Measurements from ENCODE around the gene ACADVL. TPM values are rescaled to one million over a fixed set of nuclear protein-coding genes. Genes with fewer than 3 reads are reported as not detected.

The ACADVL gene
- total RNA-seq, 1 donor from 2014 or later: 354 TPM

GRCh38 chr17:7258731-7259554 is 39.2 kb downstream of the ACADVL start:
- H3K9me3 ChIP-seq (ENCODE audit: insufficient read depth, low read depth, low read length): no peaks in the 10 kb centered on the region
- H3K4me1 ChIP-seq (ENCODE audit: insufficient read depth, low read length): peaks cover 12% of the 10 kb centered on the region
- H3K27me3 ChIP-seq (ENCODE audit: insufficient read depth, low read length): peaks cover 14% of the 10 kb centered on the region
- H2AFZ ChIP-seq (ENCODE audit: low read depth, low read length): no peak overlapping the region
- Mint-ChIP-seq H3K4me3 (ENCODE audit: unreplicated experiment) (no peak overlapping the region), H3K27me3 (ENCODE audit: low read depth, unreplicated experiment) (peaks cover 14% of the 10 kb centered on the region), H3K9me3 (ENCODE audit: unreplicated experiment) (no peaks in the 10 kb centered on the region), H3K36me3 (ENCODE audit: low read depth, unreplicated experiment) (peaks cover 15% of the 10 kb centered on the region), H3K27ac (ENCODE audit: unreplicated experiment) (no peak overlapping the region), H3K4me1 (ENCODE audit: low read depth, unreplicated experiment) (peaks cover 2% of the 10 kb centered on the region)
- H3K4me3 ChIP-seq (ENCODE audit: insufficient read depth, low read depth, low read length): no peak overlapping the region
- no peak overlapping the region for H3K27ac ChIP-seq (ENCODE audit: low read depth, low read length)
- peaks cover 11% of the 10 kb centered on the region for H3K36me3 ChIP-seq (ENCODE audit: insufficient read depth, low read length)
- H3K9ac ChIP-seq (ENCODE audit: low read length): no peak overlapping the region
- DNase-seq (ENCODE audit: low read depth) (no peak), FAIRE-seq (no peak)
- H4K20me1 ChIP-seq (ENCODE audit: insufficient read depth, low read length): no peaks in the 10 kb centered on the region
- TF ChIP-seq CTCF (IDR thresholded peaks at IDR 0.05; ENCODE audit: insufficient read depth, low read depth, low read length) (no peak), EZH2 (IDR thresholded peaks at IDR 0.05; ENCODE audit: insufficient read depth, low read length) (no peak)
- H3K79me2 ChIP-seq (ENCODE audit: insufficient read depth, low read length): peaks cover 3% of the 10 kb centered on the region
- no peak overlapping the region for H3K4me2 ChIP-seq (ENCODE audit: low read length)

DNA sequence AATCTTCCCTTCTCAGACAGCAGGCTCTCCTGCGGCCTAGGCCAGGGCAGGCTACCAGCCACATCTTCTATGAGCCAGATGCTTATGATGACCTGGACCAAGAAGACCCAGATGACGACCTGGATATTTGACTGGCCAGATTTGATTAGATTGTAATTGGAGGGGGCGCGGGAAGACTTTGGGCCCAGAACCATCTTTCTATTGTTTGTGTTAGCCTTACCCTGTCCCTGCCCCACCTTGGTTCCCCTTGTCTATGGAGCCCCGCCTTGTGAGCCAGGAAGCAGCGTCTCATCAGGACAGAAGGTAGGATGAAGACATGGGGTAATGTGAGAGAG is 39.8 kb downstream of the ACADVL start:
- Histone ChIP-seq H3K27me3 (ENCODE audit: insufficient read depth, low read length) (peaks cover 14% of the 10 kb centered on the region), H3K4me1 (ENCODE audit: insufficient read depth, low read length) (peaks cover 12% of the 10 kb centered on the region), H4K20me1 (ENCODE audit: insufficient read depth, low read length) (no peaks in the 10 kb centered on the region), H3K4me3 (ENCODE audit: insufficient read depth, low read depth, low read length) (no peak overlapping the region), H3K79me2 (ENCODE audit: insufficient read depth, low read length) (no peaks in the 10 kb centered on the region), H3K4me2 (ENCODE audit: low read length) (no peak overlapping the region), H2AFZ (ENCODE audit: low read depth, low read length) (no peak overlapping the region), H3K9me3 (ENCODE audit: insufficient read depth, low read depth, low read length) (no peaks in the 10 kb centered on the region), H3K27ac (ENCODE audit: low read depth, low read length) (no peak overlapping the region), H3K36me3 (ENCODE audit: insufficient read depth, low read length) (peaks cover 5% of the 10 kb centered on the region), H3K9ac (ENCODE audit: low read length) (no peak overlapping the region)
- Mint-ChIP-seq H3K27me3 (ENCODE audit: low read depth, unreplicated experiment) (peaks cover 14% of the 10 kb centered on the region), H3K9me3 (ENCODE audit: unreplicated experiment) (no peaks in the 10 kb centered on the region), H3K27ac (ENCODE audit: unreplicated experiment) (no peak overlapping the region), H3K36me3 (ENCODE audit: low read depth, unreplicated experiment) (peaks cover 15% of the 10 kb centered on the region), H3K4me3 (ENCODE audit: unreplicated experiment) (no peak overlapping the region), H3K4me1 (ENCODE audit: low read depth, unreplicated experiment) (no peaks in the 10 kb centered on the region)
- no peak for DNase-seq (ENCODE audit: low read depth)
- TF ChIP-seq CTCF (IDR thresholded peaks at IDR 0.05; ENCODE audit: insufficient read depth, low read depth, low read length) (no peak), EZH2 (IDR thresholded peaks at IDR 0.05; ENCODE audit: insufficient read depth, low read length) (no peak)
- no peak for FAIRE-seq

DNA sequence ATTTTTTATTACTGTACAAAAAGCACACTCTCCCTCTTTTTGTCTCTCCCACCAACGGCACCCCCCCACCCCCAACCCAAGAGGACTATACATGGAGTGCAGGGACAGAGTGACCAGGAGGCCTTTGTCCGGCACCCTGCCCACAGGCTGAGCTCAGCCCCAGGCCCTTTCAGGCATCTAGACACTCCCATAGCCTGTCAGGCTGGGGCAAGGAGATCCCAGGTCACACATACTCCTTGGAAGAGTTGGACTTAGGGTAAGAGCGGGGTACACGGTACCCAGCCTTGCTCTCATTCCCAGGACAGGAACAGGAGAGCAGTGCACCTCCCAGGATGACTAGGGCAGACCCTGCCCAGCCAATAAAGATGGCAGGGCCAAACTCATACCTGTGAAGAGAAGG is 40.4 kb downstream of the ACADVL start:
- Histone ChIP-seq H3K9ac (ENCODE audit: low read length) (no peak overlapping the region), H2AFZ (ENCODE audit: low read depth, low read length) (no peak overlapping the region), H3K4me3 (ENCODE audit: insufficient read depth, low read depth, low read length) (no peak overlapping the region), H3K9me3 (ENCODE audit: insufficient read depth, low read depth, low read length) (no peaks in the 10 kb centered on the region), H3K4me1 (ENCODE audit: insufficient read depth, low read length) (peaks cover 12% of the 10 kb centered on the region), H3K4me2 (ENCODE audit: low read length) (no peak overlapping the region), H3K27ac (ENCODE audit: low read depth, low read length) (no peak overlapping the region), H4K20me1 (ENCODE audit: insufficient read depth, low read length) (no peaks in the 10 kb centered on the region), H3K79me2 (ENCODE audit: insufficient read depth, low read length) (no peaks in the 10 kb centered on the region), H3K36me3 (ENCODE audit: insufficient read depth, low read length) (no peaks in the 10 kb centered on the region), H3K27me3 (ENCODE audit: insufficient read depth, low read length) (peaks cover 14% of the 10 kb centered on the region)
- DNase-seq (ENCODE audit: low read depth) (no peak), FAIRE-seq (no peak)
- Mint-ChIP-seq H3K4me3 (ENCODE audit: unreplicated experiment) (peak overlapping the region; percentile 45), H3K36me3 (ENCODE audit: low read depth, unreplicated experiment) (peaks cover 13% of the 10 kb centered on the region), H3K27ac (ENCODE audit: unreplicated experiment) (no peak overlapping the region), H3K27me3 (ENCODE audit: low read depth, unreplicated experiment) (peaks cover 14% of the 10 kb centered on the region), H3K9me3 (ENCODE audit: unreplicated experiment) (no peaks in the 10 kb centered on the region), H3K4me1 (ENCODE audit: low read depth, unreplicated experiment) (no peaks in the 10 kb centered on the region)
- TF ChIP-seq CTCF (IDR thresholded peaks at IDR 0.05; ENCODE audit: insufficient read depth, low read depth, low read length) (no peak), EZH2 (IDR thresholded peaks at IDR 0.05; ENCODE audit: insufficient read depth, low read length) (no peak)

All from astrocyte (in vitro differentiated cells and primary cell).